Keratinocyte (primary cell): ENCODE data around the gene CCDC8.

ENCODE experiments used
- CTCF ChIP-seq, 3 experiments: IDR thresholded peaks in 1 of 3; conservative IDR thresholded peaks in 1 of 3; optimal IDR thresholded peaks in 1 of 3; 2 replicates in 2 of 3; 3 replicates in 1 of 3; pipeline versions ENCODE3 to v1.5.1; 2011; ENCODE audit warnings: low read length in 3 of 3, mild to moderate bottlenecking in 3 of 3, moderate library complexity in 2 of 3, control low read depth in 1 of 3, inconsistent platforms in 1 of 3; ENCODE audit not compliant: insufficient read depth in 2 of 3; ENCODE audit errors: extremely low read depth in 1 of 3
- EZH2 ChIP-seq: IDR thresholded peaks from one replicate; pipeline ENCODE4 v1.6.1; 2012; ENCODE audit warnings: inconsistent platforms, mild to moderate bottlenecking, low read length, moderate library complexity

DNA sequence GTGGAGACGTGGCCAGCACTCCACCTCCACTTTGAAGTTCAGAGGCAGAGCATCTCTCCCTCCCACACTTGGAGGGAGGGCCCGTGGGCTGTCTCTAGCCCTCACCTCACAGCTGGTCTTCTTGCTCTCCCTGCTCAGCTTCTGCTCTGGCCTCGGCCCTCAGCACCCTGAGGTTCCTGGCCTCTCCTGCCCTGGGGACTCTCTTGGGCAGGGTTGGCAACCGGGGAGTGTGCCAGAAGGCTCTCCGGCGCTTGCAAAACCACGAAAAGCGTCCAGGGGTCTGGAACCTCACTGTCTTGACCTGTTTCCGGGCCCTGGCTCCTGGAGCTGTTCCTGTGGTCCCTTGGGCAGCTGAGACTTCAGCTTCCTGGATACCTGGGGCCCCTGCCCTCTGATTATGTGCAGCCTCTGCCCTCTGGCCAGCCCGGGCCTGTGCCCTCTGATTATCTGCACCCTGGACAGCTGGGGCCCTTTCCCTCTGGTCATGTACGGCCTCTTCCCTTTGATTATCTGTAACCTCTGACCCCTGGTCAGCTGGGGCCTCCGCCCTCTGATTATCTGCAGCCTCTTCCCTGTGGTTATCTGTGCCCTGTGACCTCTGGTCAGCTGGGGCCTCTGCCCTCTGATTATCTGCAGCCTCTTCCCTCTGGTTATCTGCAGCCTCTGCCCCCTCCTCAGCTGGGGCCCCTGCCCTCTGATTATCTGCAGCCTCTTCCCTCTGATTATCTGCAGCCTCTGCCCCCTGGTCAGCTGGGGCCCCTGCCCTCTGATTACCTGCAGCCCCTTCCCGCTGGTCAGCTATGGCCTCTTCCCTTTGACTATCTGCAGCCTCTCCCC is 2.1 kb downstream of the CCDC8 start:
- TF ChIP-seq EZH2 (no peak), CTCF (optimal IDR thresholded peaks at IDR 0.05 in 1 of 3, IDR thresholded peaks at IDR 0.05 in 1 of 3, conservative IDR thresholded peaks at IDR 0.05 in 1 of 3; ENCODE audit: extremely low read depth in 1 of 3, insufficient read depth in 2 of 3, low read length in 3 of 3) (no peak)
